Measurements from ENCODE around the gene ALPL. TPM values are rescaled to one million over a fixed set of nuclear protein-coding genes. Genes with fewer than 3 reads are reported as not detected.

ALPL gene
- total RNA-seq, 2 donors from 2014 or later, result 3.7 to 7.8 TPM

DNA sequence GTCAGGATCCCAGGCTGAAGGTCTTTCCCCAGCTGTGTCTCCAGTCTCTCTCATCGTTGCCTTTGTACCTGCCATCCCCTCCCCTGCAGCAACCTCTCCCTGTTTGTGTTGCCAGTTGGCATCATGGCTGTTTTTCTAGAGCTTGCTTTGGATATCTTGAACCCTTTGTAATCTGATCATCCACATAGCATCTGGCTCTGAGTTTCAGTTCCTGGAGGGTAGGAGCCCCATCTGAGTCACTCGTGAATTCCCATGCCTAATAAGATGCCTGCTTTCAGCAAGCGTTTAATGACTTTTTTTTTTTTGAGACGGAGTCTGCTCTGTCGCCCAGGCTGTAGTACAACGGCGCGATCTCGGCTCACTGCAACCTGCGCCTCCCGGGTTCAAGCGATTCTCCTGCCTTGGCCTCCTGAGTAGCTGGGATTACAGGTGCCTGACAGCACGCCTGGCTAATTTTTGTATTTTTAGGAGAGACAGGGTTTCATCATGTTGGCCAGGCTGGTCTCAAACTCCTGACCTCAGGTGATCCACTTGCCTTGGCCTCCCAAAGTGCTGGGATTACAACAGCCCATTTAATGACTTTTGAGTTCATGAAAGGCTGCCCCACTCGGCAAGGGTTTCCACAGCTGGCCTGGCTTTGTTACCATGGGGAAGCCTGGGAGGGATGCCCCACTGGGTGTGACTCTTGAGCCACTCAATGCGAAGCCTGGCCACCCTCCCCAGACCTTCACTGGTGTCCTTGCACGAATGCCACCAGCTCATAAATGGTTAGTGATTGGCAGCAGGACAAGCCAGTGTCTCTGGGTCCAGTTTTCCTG, 11.9 kb downstream of the ALPL start:
- no peaks in the 10 kb centered on the region for H3K9me3 ChIP-seq
- TF ChIP-seq, protein P1, sequence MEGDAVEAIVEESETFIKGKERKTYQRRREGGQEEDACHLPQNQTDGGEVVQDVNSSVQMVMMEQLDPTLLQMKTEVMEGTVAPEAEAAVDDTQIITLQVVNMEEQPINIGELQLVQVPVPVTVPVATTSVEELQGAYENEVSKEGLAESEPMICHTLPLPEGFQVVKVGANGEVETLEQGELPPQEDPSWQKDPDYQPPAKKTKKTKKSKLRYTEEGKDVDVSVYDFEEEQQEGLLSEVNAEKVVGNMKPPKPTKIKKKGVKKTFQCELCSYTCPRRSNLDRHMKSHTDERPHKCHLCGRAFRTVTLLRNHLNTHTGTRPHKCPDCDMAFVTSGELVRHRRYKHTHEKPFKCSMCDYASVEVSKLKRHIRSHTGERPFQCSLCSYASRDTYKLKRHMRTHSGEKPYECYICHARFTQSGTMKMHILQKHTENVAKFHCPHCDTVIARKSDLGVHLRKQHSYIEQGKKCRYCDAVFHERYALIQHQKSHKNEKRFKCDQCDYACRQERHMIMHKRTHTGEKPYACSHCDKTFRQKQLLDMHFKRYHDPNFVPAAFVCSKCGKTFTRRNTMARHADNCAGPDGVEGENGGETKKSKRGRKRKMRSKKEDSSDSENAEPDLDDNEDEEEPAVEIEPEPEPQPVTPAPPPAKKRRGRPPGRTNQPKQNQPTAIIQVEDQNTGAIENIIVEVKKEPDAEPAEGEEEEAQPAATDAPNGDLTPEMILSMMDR (IDR thresholded peaks at IDR 0.05), result no peak
- no peak overlapping the region for H3K27ac ChIP-seq
- H3K27me3 ChIP-seq (replicated peaks; ENCODE audit: insufficient read depth), result no peaks in the 10 kb centered on the region
- H3K4me3 ChIP-seq, result no peak overlapping the region
- DNase-seq (ENCODE audit: low spot score) (no peak), ATAC-seq (ENCODE audit: insufficient number of reproducible peaks, low FRiP score, low read depth) (no peak)
- H3K4me1 ChIP-seq (ENCODE audit: control insufficient read depth in 1 of 2, low read depth in 2 of 2), result no peaks in the 10 kb centered on the region
- H3K36me3 ChIP-seq, result no peaks in the 10 kb centered on the region

DNA sequence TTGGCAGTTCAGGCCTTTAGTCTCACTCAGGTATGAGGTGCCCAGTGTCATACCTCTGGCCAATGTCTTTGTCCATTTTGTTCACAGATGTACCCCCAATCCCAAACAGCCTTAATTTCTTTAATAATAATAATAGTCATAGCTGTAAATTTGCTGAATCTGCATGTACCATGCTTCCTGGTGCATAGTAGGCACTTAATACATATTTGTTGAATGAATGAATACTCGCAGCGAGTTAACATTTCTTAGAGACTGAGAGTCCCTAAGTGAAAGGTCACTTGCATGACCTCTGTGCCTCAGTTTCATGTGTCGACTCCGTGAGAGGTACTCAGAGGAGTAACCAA, 12.5 kb downstream of the ALPL start:
- ATAC-seq (ENCODE audit: insufficient number of reproducible peaks, low FRiP score, low read depth) (no peak), DNase-seq (ENCODE audit: low spot score) (no peak)
- Histone ChIP-seq H3K27ac (no peak overlapping the region), H3K36me3 (no peaks in the 10 kb centered on the region), H3K4me1 (ENCODE audit: control insufficient read depth in 1 of 2, low read depth in 2 of 2) (no peaks in the 10 kb centered on the region), H3K9me3 (no peaks in the 10 kb centered on the region), H3K4me3 (no peak overlapping the region), H3K27me3 (replicated peaks; ENCODE audit: insufficient read depth) (no peaks in the 10 kb centered on the region)
- TF ChIP-seq, protein P1 (IDR thresholded peaks at IDR 0.05), result no peak

DNA sequence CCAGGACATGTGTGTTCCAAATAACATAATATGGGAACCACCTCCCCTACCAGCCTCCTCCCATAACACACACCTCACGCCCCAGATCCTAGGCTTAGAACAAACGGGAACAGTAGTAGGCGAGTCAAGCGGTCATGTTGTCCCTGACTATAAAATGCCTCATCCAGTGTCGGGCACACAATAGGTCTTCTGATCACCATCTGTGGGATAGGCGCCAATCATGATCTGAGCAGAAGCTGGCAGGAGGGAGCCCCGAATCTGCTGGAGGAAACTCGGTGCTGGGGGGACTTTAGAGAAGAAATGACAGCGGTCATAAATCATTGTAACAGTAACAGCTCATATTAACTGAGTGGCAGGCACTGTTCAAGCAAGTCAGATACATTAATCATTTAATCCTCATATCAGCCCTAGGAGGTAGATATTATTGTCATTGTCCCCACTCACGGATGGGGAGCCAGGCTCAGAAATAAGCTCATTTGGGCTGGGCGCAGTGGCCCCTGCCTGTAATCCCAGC, 13.4 kb downstream of the ALPL start:
- no peaks in the 10 kb centered on the region for H3K9me3 ChIP-seq
- TF ChIP-seq, protein P1 (IDR thresholded peaks at IDR 0.05), result no peak
- H3K4me3 ChIP-seq, result no peak overlapping the region
- H3K27me3 ChIP-seq (replicated peaks; ENCODE audit: insufficient read depth), result no peaks in the 10 kb centered on the region
- no peaks in the 10 kb centered on the region for H3K36me3 ChIP-seq
- no peak for DNase-seq (ENCODE audit: low spot score)
- no peak overlapping the region for H3K27ac ChIP-seq
- H3K4me1 ChIP-seq (ENCODE audit: control insufficient read depth in 1 of 2, low read depth in 2 of 2), result no peaks in the 10 kb centered on the region
- no peak for ATAC-seq (ENCODE audit: insufficient number of reproducible peaks, low FRiP score, low read depth)

DNA sequence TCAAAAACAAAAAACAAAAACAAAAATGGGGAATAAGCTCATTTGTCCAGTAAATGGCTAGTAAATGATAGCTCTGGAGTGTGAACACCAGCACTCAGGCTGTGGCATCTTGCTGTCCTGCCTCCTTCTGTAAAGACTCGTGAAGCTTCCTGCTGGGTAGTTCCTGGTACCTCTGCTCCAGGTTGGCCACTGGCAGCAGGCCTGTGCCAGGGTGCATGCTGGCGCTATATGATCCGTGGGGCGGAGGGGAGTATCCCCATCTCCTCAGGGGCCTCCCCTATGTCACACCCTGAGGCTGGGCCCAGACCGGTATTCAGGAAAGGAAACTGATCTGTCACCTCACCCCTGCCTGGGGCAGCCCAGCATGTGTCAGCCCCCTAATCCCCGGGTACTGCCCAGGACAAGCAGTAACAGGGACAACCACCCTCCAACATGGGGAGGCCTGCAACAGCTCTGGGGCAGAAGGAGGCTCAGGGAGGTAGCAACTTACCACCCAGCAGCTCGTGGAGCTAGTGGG, 14.1 kb downstream of the ALPL start:
- Histone ChIP-seq H3K27me3 (replicated peaks; ENCODE audit: insufficient read depth) (no peaks in the 10 kb centered on the region), H3K36me3 (no peaks in the 10 kb centered on the region), H3K27ac (no peak overlapping the region), H3K4me3 (no peak overlapping the region), H3K9me3 (no peaks in the 10 kb centered on the region), H3K4me1 (ENCODE audit: control insufficient read depth in 1 of 2, low read depth in 2 of 2) (no peaks in the 10 kb centered on the region)
- DNase-seq (ENCODE audit: low spot score) (no peak), ATAC-seq (ENCODE audit: insufficient number of reproducible peaks, low FRiP score, low read depth) (no peak)
- TF ChIP-seq, protein P1 (IDR thresholded peaks at IDR 0.05), result no peak

DNA sequence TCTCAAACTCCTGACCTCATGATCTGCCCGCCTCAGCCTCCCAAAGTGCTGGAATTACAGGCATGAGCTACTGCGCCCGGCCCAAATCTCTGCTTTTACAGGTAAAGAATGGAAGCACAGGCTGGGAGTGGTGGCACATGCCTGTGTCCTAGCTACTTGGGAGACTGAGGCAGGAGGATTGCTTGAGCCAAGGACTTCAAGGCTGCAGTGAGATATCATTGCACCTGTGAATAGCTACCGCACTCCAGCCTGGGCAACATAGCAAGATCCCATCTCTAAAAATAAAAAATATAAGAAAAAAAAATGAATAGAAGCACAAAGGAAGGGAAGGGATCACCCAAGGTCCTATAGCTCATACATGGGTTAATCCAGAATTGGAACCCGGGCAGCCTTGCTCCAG, 15.0 kb downstream of the ALPL start:
- Histone ChIP-seq H3K4me3 (no peak overlapping the region), H3K4me1 (ENCODE audit: control insufficient read depth in 1 of 2, low read depth in 2 of 2) (no peaks in the 10 kb centered on the region), H3K27ac (no peak overlapping the region), H3K9me3 (no peaks in the 10 kb centered on the region), H3K27me3 (replicated peaks; ENCODE audit: insufficient read depth) (no peaks in the 10 kb centered on the region), H3K36me3 (no peaks in the 10 kb centered on the region)
- DNase-seq (ENCODE audit: low spot score) (no peak), ATAC-seq (ENCODE audit: insufficient number of reproducible peaks, low FRiP score, low read depth) (no peak)
- TF ChIP-seq, protein P1 (IDR thresholded peaks at IDR 0.05), result no peak
